Inflammatory macrophage (primary cell): ENCODE results near the gene KIF3B.
"Not testable (repeated sequence)": the region's sequence is repeated elsewhere in the genome, so short reads cannot be mapped to it uniquely, and the experiment has no call there.

Source experiments
- DNase-seq, 2 donors: peaks; one replicate each; pipeline ENCODE4 v3.0.0-alpha.2; 2020 to 2022

Gene KIF3B

DNA sequence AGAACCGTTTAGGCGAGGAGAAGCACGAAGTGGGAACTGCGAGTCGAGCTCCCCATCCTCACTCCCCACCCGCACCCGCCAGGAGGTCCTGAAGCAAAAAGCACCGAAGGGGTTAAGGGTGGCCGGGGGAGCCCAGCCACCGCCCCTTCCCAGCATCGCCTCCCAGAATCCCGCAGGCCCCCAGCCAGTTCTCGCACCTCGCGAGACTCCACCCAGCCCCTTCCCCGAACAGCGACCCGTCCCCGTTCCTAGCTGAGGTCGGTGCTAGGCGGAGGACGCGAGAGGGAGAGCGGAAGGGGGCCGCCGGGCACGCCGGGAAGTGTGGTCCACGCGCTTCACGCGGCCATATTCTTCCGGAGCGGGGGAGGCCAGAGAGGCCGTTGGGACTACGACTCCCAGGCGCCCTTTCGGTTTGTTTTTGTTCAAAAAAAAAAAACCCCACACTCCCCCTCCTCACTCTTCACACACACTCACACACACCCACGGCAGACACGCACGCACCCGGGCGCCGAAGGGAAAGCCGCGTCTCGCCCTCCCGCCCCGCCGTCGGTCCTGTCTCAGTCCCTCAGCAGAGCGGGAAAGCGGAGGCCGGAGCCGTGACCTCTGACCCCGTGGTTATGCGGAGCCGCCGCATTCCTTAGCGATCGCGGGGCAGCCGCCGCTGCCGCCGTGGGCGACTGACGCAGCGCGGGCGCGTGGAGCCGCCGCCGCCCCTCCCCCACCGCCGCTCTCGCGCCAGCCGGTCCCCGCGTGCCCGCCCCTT, 80.6 kb downstream of the KIF3B start, which contains the start of gene ASXL1:
Gene ASXL1, plus strand, starts transcription at position 463 of the 763 bp plus-strand sequence. CDS start 445 bp downstream, outside the sequence.
- DNase-seq, result peak; percentile 93 to 95

- DNase-seq, result no peak
Measured at GRCh38 chr20:32358632-32358882, 81.1 kb downstream of the KIF3B start.

- peak; percentile 32 to 58 for DNase-seq
Measured at GRCh38 chr20:32358883-32359632, 81.6 kb downstream of the KIF3B start.

DNA sequence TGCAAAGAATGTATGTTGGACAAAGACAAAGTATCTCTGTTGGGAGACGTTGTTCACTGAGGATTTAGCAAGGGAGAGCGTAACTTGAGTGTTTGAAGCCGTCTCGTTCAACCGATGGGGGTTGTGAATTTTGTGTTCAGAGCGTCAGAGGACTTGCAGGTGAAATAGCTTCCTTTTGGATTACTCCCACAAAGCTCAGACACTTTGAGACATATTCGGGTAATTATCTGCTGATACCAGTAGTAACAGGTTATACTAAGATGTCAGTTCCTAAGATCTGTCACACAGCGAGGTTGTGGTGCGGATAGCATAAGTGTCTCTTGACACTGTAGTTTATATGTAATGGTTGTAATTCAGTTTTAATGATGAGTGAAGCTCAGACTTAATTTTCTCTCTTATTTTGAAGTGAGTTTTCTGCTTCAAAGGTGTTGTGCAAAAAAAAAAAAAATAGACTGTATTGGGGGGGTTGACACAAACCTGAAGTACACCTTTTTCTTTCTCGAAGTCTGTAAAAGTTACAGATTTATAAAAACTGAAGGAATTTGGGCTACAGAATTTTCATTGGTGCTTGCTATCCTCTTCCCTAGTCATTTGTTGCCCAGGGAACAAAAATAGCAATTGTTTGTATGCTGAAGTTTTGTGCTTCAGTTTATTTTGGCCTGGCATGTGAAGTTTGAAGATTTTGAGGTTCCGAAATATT, 82.3 kb downstream of the KIF3B start:
- DNase-seq, result no peak

DNA sequence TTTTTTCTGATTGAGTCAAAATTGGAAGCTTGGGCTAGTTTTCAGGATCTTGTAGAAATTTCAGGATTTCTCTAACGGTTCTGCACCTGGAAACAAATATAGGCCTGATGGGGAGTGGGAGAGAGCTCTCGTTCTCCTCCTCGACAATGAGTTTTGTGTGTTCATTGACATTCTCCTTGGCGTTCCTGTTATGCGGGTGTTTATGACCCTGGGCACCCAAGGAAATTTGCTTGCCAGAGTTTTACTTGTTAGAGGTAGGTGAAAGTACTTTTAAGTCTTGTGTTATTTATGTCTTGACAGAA, 82.8 kb downstream of the KIF3B start:
- no peak for DNase-seq

- DNase-seq, result no peak
Measured at GRCh38 chr20:32362901-32363364, 85.5 kb downstream of the KIF3B start.

DNA sequence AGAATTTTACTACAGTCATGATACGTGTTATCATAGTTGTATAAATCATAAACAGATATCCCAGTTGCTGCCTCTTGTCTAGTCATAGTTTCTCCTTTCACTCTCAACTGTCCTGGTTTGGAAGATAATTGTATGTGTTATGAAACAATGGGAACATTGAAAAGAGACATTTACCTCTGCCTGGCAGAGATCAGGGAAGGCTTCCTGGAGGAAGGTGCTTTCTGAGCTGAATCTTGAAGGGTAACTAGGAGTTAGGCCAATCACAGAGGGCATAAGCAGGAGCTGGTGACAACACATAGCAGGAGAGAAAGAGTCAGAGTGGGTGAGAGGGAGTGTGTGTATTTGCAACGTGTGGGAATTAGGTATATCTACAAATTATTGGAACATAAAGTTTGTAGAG, 86.0 kb downstream of the KIF3B start:
- no peak for DNase-seq

DNA sequence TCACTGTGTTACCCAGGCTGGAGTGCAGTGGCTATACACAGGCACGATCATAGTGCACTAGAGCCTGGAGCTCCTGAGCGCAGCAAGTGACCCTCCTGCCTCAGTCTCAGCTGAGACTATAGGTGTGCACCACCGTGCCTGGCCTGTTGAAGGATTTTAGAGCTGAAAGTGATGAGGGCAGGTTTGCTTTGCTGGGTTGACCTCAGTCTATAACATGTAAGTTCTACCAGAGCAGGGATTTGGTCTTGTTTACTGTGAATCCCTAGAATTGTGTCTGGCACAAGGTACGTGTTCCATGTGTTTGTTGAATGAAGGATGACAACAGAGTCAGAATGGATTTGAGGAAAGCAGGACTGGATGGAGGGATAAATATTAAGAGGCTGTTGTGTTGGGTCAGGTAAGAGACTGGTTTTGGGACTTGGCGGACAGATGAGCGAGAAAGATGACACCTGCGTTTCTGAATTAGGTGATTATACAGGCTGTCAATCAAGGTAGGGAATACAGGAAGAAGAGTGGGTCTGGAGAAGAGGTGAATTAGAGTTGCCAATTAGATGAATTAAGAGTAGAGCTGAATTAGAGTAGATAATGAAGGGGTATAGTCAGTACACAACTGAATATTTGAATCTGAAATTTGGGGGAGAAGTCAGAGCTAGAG, 87.2 kb downstream of the KIF3B start:
- DNase-seq, result no peak

- no peak for DNase-seq
Measured at GRCh38 chr20:32365564-32365963, 88.1 kb downstream of the KIF3B start.

DNA sequence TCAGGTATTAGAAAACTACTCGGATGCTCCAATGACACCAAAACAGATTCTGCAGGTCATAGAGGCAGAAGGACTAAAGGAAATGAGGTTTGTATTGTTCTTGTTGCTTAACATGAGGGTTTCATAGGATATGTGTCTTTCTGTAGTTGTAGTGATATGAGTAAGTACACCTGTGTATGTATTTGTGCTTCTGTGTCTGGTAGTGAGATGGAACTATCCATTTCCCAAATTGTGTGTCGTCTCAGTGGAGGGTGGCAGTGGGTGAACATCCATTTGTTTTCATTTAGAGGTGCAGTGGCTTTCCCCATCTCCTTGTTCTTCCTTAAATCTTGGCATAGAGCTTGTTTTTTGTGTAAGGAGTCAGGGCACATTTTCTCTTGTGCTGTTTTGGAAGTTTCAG, 88.9 kb downstream of the KIF3B start:
- DNase-seq, result no peak

- no peak for DNase-seq
Measured at GRCh38 chr20:32368323-32368722, 90.9 kb downstream of the KIF3B start.

- peak; percentile 28 to 43 for DNase-seq
Measured at GRCh38 chr20:32368925-32369324, 91.5 kb downstream of the KIF3B start.

- DNase-seq, result no peak
Measured at GRCh38 chr20:32370897-32371296, 93.4 kb downstream of the KIF3B start.

DNA sequence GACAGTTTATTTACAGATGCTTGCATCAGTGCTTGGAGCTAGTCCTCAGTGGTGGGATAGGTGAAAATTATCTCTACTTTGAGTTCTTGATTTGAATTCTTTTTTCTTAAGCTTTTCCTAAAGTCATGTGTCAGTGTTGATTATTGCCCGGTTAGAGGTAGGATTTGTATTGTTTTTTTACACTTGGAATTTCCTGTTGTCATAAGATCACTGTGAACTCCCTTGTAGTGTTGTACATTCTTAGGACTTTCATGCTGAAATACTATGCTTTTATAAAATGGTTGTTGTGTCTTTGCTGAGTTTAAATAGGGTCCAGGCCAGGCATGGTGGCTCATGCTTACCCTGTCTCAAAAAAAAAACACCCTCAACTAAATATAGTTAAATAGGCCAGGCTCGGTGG, 101.0 kb downstream of the KIF3B start:
- DNase-seq, result no peak

DNA sequence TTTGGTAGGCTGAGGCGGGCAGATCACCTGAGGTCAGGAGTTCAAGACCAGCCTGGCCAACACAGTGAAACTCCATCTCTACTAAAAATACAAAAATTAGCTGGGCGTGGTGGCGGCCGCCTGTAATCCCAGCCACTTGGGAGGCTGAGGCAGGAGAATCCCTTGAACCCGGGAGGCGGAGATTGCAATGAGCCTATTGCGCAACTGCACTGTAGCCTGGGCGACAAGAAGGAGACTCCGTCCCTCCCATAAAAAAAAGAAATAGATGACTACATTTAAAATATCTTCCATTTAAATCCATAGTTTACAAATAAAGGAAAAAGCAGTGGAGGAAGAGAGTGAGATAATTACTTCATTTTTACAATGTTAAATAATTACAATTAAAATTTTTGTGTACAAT, 102.6 kb downstream of the KIF3B start:
- DNase-seq, result not testable (repeated sequence)

- no peak for DNase-seq
Measured at GRCh38 chr20:32380745-32381144, 103.3 kb downstream of the KIF3B start.

- no peak for DNase-seq
Measured at GRCh38 chr20:32382102-32382950, 104.9 kb downstream of the KIF3B start.

DNA sequence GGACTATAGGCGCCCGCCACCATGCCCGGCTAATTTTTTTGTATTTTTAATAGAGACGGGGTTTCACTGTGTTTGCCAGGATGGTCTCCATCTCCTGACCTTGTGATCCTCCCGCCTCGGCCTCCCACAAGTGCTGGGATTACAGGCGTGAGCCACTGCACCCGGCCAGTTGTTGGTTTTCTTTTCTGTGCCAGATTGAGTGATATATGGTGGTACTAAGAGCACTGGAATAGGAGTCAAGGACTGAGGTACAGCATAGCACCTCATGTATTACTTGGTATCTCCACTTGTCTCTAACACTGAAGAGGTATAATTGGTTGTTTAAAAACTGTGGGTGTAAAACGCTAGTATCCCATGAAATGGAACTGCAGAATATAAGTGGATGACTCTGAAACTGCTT, 106.0 kb downstream of the KIF3B start:
- DNase-seq, result not testable (repeated sequence)
